ENCODE measurements around the gene PAM.

DNA sequence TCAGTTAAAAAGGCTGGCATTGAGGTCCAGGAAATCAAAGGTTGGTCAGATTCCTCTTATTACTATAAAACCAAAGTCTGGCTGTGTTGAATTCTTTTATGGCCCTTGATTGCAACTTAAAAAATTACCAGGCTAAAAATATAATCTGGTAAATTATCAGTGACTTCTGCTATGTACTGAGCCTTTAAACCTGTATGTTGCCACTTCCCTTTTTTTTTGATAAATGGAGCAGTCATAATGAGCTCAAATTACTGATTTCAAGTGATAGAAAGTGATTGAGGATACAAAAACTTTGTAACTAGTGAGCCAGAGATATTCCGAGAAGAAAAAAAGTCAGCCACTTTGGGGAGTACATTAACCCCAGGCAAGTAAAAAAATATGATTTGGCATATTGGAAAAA lies 264.7 kb downstream of the PAM start:
- TF ChIP-seq POLR2A (IDR thresholded peaks at IDR 0.05), result no peak
- TF ChIP-seq, protein P1, sequence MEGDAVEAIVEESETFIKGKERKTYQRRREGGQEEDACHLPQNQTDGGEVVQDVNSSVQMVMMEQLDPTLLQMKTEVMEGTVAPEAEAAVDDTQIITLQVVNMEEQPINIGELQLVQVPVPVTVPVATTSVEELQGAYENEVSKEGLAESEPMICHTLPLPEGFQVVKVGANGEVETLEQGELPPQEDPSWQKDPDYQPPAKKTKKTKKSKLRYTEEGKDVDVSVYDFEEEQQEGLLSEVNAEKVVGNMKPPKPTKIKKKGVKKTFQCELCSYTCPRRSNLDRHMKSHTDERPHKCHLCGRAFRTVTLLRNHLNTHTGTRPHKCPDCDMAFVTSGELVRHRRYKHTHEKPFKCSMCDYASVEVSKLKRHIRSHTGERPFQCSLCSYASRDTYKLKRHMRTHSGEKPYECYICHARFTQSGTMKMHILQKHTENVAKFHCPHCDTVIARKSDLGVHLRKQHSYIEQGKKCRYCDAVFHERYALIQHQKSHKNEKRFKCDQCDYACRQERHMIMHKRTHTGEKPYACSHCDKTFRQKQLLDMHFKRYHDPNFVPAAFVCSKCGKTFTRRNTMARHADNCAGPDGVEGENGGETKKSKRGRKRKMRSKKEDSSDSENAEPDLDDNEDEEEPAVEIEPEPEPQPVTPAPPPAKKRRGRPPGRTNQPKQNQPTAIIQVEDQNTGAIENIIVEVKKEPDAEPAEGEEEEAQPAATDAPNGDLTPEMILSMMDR (IDR thresholded peaks at IDR 0.05), result no peak
